NB4 (cell line): ENCODE measurements around the gene SLC27A5.
A peak's percentile ranks its signal among the peaks of the same experiment; 100 is the strongest.

ENCODE experiments used
- DNase-seq: peaks from one replicate; pipeline ENCODE4 v3.0.0; 2010; ENCODE audit warnings: low read depth
- H3K4me3 ChIP-seq: one replicate; pipeline ENCODE4 v1.5.1; 2011; ENCODE audit warnings: mild to moderate bottlenecking, low read depth, low read length, moderate library complexity
- MYC ChIP-seq: IDR thresholded peaks from 2 replicates; pipeline ENCODE4 v1.6.1; 2011; ENCODE audit warnings: low read depth, low read length
- POLR2A ChIP-seq: IDR thresholded peaks from 2 replicates; pipeline ENCODE4 v1.6.1; 2011; ENCODE audit warnings: mild to moderate bottlenecking; ENCODE audit not compliant: insufficient read length; ENCODE audit errors: extremely low read depth
- TF ChIP-seq, protein P1 (sequence below): IDR thresholded peaks from one replicate; pipeline ENCODE4 v1.5.1; 2012; ENCODE audit warnings: low read depth, low read length
- TF ChIP-seq, protein P2 (sequence below): IDR thresholded peaks from 2 replicates; pipeline ENCODE4 v1.6.1; 2011; ENCODE audit warnings: low read depth, low read length

The SLC27A5 gene

GRCh38 chr19:58558066-58558622 is 46.4 kb upstream of the SLC27A5 start, which contains the start of gene UBE2M:
Gene UBE2M (minus strand): TSS chr19:58558611. CDS start chr19:58558381, 230 bp downstream.
- TF ChIP-seq MYC = no peak
- TF ChIP-seq, protein P1, sequence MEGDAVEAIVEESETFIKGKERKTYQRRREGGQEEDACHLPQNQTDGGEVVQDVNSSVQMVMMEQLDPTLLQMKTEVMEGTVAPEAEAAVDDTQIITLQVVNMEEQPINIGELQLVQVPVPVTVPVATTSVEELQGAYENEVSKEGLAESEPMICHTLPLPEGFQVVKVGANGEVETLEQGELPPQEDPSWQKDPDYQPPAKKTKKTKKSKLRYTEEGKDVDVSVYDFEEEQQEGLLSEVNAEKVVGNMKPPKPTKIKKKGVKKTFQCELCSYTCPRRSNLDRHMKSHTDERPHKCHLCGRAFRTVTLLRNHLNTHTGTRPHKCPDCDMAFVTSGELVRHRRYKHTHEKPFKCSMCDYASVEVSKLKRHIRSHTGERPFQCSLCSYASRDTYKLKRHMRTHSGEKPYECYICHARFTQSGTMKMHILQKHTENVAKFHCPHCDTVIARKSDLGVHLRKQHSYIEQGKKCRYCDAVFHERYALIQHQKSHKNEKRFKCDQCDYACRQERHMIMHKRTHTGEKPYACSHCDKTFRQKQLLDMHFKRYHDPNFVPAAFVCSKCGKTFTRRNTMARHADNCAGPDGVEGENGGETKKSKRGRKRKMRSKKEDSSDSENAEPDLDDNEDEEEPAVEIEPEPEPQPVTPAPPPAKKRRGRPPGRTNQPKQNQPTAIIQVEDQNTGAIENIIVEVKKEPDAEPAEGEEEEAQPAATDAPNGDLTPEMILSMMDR = no peak
- peak within 1 kb of the TSS; percentile 89 for H3K4me3 ChIP-seq
- DNase-seq = peak; percentile 68

- peak; percentile 39 for DNase-seq
- TF ChIP-seq, protein P2, sequence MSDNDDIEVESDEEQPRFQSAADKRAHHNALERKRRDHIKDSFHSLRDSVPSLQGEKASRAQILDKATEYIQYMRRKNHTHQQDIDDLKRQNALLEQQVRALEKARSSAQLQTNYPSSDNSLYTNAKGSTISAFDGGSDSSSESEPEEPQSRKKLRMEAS = no peak
- TF ChIP-seq, protein P1 = no peak
- TF ChIP-seq POLR2A (no peak), MYC (no peak)
- H3K4me3 ChIP-seq = peak overlapping the region; percentile 89
Observed at GRCh38 chr19:58557221-58558065, 45.7 kb upstream of the SLC27A5 start.

DNA sequence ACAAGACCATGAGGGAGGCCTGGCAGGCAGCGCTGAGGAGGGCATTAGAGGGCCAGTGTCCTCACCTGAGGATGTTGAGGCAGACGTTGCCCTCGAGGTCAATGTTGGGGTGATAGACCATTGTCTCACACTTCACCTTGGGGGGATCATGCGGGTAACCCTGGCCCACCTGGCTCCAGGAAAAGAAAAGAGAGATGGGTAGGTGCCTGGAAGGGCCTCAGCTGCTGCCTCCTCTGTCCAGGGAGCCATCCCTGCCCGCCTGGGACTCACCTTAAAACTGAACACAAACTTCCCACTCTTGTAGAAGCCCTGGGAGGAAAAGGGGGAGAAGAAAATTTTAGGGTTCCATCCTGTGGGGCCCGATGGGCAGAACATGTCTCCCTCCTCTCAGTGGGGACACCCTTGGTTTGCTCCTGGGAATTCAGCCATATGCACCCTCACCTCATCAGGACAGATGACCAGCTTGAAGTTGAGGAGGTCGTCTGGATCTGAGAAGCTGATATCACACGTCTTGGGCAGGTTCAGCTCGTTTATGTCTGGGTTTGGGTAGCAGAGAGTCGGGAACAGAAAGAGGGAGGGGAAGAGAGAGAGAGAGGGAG is 44.9 kb upstream of the SLC27A5 start:
- DNase-seq = peak; percentile 0
- peak overlapping the region; percentile 89 for H3K4me3 ChIP-seq
- no peak for TF ChIP-seq MYC
- TF ChIP-seq, protein P1 = no peak
- TF ChIP-seq POLR2A = no peak
- TF ChIP-seq, protein P2 = no peak

- H3K4me3 ChIP-seq = no peak overlapping the region
- TF ChIP-seq, protein P2 = no peak
- TF ChIP-seq, protein P1 = no peak
- TF ChIP-seq POLR2A = no peak
- TF ChIP-seq MYC = no peak
Observed at GRCh38 chr19:58555920-58556621, 44.3 kb upstream of the SLC27A5 start.

GRCh38 chr19:58555369-58555885 is 43.6 kb upstream of the SLC27A5 start:
- DNase-seq = no peak
- H3K4me3 ChIP-seq = peak overlapping the region; percentile 52
- TF ChIP-seq, protein P2 = no peak
- TF ChIP-seq, protein P1 = no peak
- TF ChIP-seq POLR2A (no peak), MYC (no peak)

More at GRCh38 chr19:58555920-58556621, 44.3 kb upstream of the SLC27A5 start:
- DNase-seq = peak; percentile 10
